Erythroblast (primary cell): Measurements from ENCODE around the gene KIF21B.

Experiments used
- GATA1 ChIP-seq: IDR thresholded peaks from 2 replicates; pipeline ENCODE4 v1.6.1; 2011; ENCODE audit warnings: low read depth, mild to moderate bottlenecking, control low read depth, low read length, moderate library complexity
- POLR2A ChIP-seq: IDR thresholded peaks from 2 replicates; pipeline ENCODE4 v1.6.1; 2011; ENCODE audit warnings: mild to moderate bottlenecking, low read length

GRCh38 chr1:201072149-201072548 is 48.6 kb upstream of the KIF21B start:
- TF ChIP-seq POLR2A (no peak), GATA1 (no peak)
